ENCODE data around the gene RNF11. TPM values are rescaled to one million over a fixed set of nuclear protein-coding genes. Genes with fewer than 3 reads are reported as not detected.

The RNF11 gene
- total RNA-seq, 1 experiment from 2014 or later, result 55.8 TPM

- Histone ChIP-seq H4K20me1 (ENCODE audit: control insufficient read depth, insufficient read depth, insufficient read length) (no peaks in the 10 kb centered on the region), H3K79me1 (ENCODE audit: insufficient read depth, low read depth, low read length, poor library complexity, severe bottlenecking) (no peaks in the 10 kb centered on the region), H2BK15ac (ENCODE audit: low read depth, low read length) (no peak overlapping the region), H2BK120ac (ENCODE audit: low read depth, low read length, poor library complexity, severe bottlenecking) (no peak overlapping the region), H3K56ac (ENCODE audit: insufficient read length, low read depth, low read length) (no peak overlapping the region), H3K4me2 (ENCODE audit: insufficient read depth, insufficient read length, low read length) (no peak overlapping the region), H2BK5ac (ENCODE audit: insufficient read length, low read length) (no peak overlapping the region), H3K4me1 (ENCODE audit: insufficient read depth, low read length) (no peaks in the 10 kb centered on the region), H4K8ac (replicated peaks; ENCODE audit: insufficient read length, low read depth, low read length) (no peak overlapping the region), H3K14ac (ENCODE audit: insufficient read depth, low read length) (no peak overlapping the region), H3K18ac (ENCODE audit: insufficient read length, low read depth, low read length) (no peak overlapping the region), H3K23me2 (ENCODE audit: insufficient read length, low read depth, low read length, poor library complexity, severe bottlenecking) (no peaks in the 10 kb centered on the region), H2BK20ac (ENCODE audit: low read depth, low read length, poor library complexity, severe bottlenecking) (no peak overlapping the region), H3K27me3 (ENCODE audit: insufficient read depth, low read length) (no peaks in the 10 kb centered on the region), H3T11ph (ENCODE audit: low read length) (no peak overlapping the region), H3K9ac (ENCODE audit: extremely low read depth, insufficient read length, low read length) (no peak overlapping the region), H3K9me3 (ENCODE audit: control insufficient read depth, low read depth, low read length) (no peaks in the 10 kb centered on the region), H2BK12ac (ENCODE audit: insufficient read length, low read depth, low read length) (no peak overlapping the region), H3K79me2 (ENCODE audit: insufficient read depth, low read length) (no peaks in the 10 kb centered on the region), H3K27ac (ENCODE audit: insufficient read length, low read depth, low read length) (no peak overlapping the region), H2AFZ (ENCODE audit: low read length) (no peak overlapping the region), H3K4ac (ENCODE audit: low read depth, low read length) (no peak overlapping the region), H4K91ac (ENCODE audit: insufficient read length, low read depth, low read length) (no peak overlapping the region), H3K23ac (ENCODE audit: insufficient read length, low read depth, low read length) (no peak overlapping the region), H4K5ac (ENCODE audit: insufficient read length, low read depth, low read length) (no peak overlapping the region), H2AK5ac (ENCODE audit: insufficient read length, low read length) (no peak overlapping the region)
- no peaks in the 10 kb centered on the region; a peak in 2 of 5 replicates for H3K9me3 Mint-ChIP-seq
- H3K36me3 Mint-ChIP-seq (ENCODE audit: insufficient read depth in 1 of 3, low read depth in 3 of 3), result no peaks in the 10 kb centered on the region; a peak in 1 of 7 replicates
- H3K27ac Mint-ChIP-seq, result no peak overlapping the region
- TF ChIP-seq, protein P1, sequence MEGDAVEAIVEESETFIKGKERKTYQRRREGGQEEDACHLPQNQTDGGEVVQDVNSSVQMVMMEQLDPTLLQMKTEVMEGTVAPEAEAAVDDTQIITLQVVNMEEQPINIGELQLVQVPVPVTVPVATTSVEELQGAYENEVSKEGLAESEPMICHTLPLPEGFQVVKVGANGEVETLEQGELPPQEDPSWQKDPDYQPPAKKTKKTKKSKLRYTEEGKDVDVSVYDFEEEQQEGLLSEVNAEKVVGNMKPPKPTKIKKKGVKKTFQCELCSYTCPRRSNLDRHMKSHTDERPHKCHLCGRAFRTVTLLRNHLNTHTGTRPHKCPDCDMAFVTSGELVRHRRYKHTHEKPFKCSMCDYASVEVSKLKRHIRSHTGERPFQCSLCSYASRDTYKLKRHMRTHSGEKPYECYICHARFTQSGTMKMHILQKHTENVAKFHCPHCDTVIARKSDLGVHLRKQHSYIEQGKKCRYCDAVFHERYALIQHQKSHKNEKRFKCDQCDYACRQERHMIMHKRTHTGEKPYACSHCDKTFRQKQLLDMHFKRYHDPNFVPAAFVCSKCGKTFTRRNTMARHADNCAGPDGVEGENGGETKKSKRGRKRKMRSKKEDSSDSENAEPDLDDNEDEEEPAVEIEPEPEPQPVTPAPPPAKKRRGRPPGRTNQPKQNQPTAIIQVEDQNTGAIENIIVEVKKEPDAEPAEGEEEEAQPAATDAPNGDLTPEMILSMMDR (conservative IDR thresholded peaks at IDR 0.05), result no peak
- H3K4me3 Mint-ChIP-seq, result no peak overlapping the region; a peak in 1 of 5 replicates
- no CpG with 5 or more reads among the region's 3 CpGs for WGBS (ENCODE audit: extremely low coverage, insufficient read length, low lambda C conversion rate)
- no peak for DNase-seq
- H3K27me3 Mint-ChIP-seq (ENCODE audit: low read depth), result peaks cover 5% of the 10 kb centered on the region
- H3K4me1 Mint-ChIP-seq, result peaks cover 3 to 16% of the 10 kb centered on the region in 2 experiments; a peak in 2 of 4 replicates
Observed at GRCh38 chr1:51301844-51302162, 65.7 kb downstream of the RNF11 start.

Measured in H9 (cell line).